ENCODE data around the gene FBXO41. TPM values are rescaled to one million over a fixed set of nuclear protein-coding genes. Genes with fewer than 3 reads are reported as not detected.

Gene FBXO41
- total RNA-seq, 3 donors from 2014 or later: 1.6 to 4.0 (median 3.9) TPM

DNA sequence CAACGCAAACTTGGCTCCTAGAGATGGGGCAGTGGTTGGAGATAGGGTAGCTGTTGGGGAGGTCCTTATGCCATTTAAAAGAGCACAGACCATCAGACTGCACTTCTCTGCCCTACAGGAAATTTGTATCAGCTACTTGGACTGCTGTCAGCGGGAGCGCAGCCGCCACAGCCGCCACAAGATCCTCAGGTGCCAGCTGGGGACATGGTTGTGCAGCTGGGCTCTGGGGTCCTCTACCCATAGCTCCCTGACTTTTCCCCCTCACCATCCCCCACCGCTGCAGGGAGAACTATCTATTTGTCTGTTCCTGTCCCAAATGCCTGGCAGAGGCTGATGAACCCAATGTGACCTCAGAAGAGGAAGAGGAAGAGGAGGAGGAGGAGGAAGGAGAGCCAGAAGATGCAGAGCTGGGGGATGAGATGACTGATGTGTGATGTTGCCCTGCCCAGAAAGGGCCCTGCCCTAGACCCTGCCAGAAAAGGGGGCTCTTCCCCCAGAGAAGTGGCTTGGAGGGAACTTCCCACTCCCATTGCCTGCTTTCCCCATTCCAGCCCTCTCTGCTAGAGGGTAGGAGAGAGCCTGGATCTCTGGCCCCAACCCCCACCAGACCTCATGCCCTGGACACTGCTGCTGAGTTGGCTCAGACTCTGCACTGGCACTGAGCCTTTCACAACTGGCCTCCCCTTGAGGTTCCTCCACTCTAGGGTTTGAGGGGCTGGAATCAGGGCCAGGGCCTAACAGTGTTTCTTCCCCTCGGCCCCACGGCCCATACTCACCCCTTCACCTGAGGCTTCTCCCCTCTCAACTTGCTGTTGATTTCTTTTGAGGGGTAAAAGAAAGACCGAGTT, 58.5 kb downstream of the FBXO41 start:
- intact Hi-C loops (cut with DNase I; ENCODE audit: low total_unique reads): no loop called here
- H3K27me3 ChIP-seq: no peaks in the 10 kb centered on the region
- DNase-seq (ENCODE audit: low spot score in 2 of 2): no peak
- H3K4me1 ChIP-seq: no peaks in the 10 kb centered on the region
- H3K27ac ChIP-seq: no peak overlapping the region
- H3K4me3 ChIP-seq: no peak overlapping the region
- H3K36me3 ChIP-seq: no peaks in the 10 kb centered on the region
- TF ChIP-seq, protein P1, sequence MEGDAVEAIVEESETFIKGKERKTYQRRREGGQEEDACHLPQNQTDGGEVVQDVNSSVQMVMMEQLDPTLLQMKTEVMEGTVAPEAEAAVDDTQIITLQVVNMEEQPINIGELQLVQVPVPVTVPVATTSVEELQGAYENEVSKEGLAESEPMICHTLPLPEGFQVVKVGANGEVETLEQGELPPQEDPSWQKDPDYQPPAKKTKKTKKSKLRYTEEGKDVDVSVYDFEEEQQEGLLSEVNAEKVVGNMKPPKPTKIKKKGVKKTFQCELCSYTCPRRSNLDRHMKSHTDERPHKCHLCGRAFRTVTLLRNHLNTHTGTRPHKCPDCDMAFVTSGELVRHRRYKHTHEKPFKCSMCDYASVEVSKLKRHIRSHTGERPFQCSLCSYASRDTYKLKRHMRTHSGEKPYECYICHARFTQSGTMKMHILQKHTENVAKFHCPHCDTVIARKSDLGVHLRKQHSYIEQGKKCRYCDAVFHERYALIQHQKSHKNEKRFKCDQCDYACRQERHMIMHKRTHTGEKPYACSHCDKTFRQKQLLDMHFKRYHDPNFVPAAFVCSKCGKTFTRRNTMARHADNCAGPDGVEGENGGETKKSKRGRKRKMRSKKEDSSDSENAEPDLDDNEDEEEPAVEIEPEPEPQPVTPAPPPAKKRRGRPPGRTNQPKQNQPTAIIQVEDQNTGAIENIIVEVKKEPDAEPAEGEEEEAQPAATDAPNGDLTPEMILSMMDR (IDR thresholded peaks at IDR 0.05): no peak
- TF ChIP-seq POLR2A (IDR thresholded peaks at IDR 0.05) (no peak), POLR2AphosphoS5 (IDR thresholded peaks at IDR 0.05) (no peak)
- H3K9me3 ChIP-seq: no peaks in the 10 kb centered on the region

DNA sequence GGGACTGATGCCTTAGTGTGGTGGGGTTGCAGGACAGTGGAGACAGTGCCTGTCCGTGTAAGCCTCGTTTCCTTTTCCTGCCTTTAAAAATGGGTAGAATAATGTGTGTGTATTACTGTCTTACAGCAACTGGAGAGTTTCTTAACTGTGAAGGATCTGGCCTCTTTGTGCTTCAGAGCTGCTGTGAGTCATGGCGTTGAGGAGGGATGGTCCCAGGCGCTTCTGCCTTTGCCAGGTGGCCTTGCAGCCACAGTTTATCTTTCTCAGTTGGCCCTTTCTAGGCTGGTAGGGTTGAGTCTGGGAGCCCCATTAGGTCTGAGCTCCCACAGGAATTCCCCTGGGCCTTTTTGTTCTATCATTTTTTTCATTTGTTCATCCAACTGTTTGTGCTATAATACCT, 60.5 kb downstream of the FBXO41 start:
- intact Hi-C loops (cut with DNase I; ENCODE audit: low total_unique reads): no loop called here
- no peaks in the 10 kb centered on the region for H3K36me3 ChIP-seq

DNA sequence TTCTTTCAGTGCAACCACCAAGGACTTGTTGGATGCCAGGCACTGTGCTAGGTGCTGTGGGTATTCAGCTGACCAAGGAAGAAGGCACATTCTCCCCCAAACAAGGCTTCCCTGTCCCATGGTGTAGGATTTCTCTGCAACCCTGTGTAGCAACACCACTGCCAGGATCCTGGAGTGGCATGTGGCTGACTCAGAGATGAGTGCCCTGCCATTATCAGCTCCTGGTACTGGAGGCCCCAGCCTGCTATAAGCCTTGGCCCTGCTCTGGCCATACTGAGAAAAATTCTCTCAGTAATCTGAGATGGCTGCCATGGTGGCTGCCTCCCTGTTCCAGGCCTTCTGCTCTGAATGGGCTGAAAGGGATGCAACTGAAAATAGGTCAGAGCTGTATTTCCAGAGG, 66.0 kb downstream of the FBXO41 start:
- no peaks in the 10 kb centered on the region for H3K4me1 ChIP-seq
- H3K9me3 ChIP-seq: no peaks in the 10 kb centered on the region
- H3K4me3 ChIP-seq: no peak overlapping the region
- H3K27me3 ChIP-seq: no peaks in the 10 kb centered on the region
- TF ChIP-seq POLR2AphosphoS5 (IDR thresholded peaks at IDR 0.05): no peak
- TF ChIP-seq POLR2A (IDR thresholded peaks at IDR 0.05): no peak
- TF ChIP-seq, protein P1 (IDR thresholded peaks at IDR 0.05): no peak
- intact Hi-C loops (cut with DNase I; ENCODE audit: low total_unique reads): no loop called here
- H3K36me3 ChIP-seq: no peaks in the 10 kb centered on the region
- no peak for DNase-seq (ENCODE audit: low spot score in 2 of 2)
- H3K27ac ChIP-seq: no peak overlapping the region

More for the DNA sequence above, 60.5 kb downstream of the FBXO41 start:
- no peaks in the 10 kb centered on the region for H3K4me1 ChIP-seq
- no peaks in the 10 kb centered on the region for H3K27me3 ChIP-seq
- DNase-seq (ENCODE audit: low spot score in 2 of 2): no peak
- no peak overlapping the region for H3K4me3 ChIP-seq
- H3K27ac ChIP-seq: no peak overlapping the region
- no peak for TF ChIP-seq POLR2AphosphoS5 (IDR thresholded peaks at IDR 0.05)
- no peak for TF ChIP-seq POLR2A (IDR thresholded peaks at IDR 0.05)
- TF ChIP-seq, protein P1 (IDR thresholded peaks at IDR 0.05): no peak
- no peaks in the 10 kb centered on the region for H3K9me3 ChIP-seq

DNA sequence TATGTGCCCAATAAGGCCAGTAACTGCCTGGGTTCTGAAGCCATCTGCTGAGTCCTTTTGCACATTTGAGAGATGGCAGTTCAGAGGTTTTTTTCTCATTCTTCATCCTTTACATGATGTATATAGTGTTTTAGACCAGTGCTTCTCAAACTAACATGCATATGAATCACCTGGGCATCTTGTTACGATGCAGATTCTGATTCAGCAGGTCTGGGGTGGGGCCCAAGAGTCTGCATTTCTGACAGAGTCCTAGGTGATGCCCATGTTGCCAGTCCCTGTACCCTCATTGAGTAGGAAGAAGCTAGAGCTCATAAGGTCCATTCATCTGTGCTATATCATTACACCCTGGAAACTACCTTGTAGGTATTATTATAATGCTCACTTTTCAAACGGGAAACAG, 66.5 kb downstream of the FBXO41 start:
- no peak for DNase-seq (ENCODE audit: low spot score in 2 of 2)
- H3K36me3 ChIP-seq: no peaks in the 10 kb centered on the region
- no peaks in the 10 kb centered on the region for H3K27me3 ChIP-seq
- no peaks in the 10 kb centered on the region for H3K9me3 ChIP-seq
- H3K4me1 ChIP-seq: no peaks in the 10 kb centered on the region
- no peak overlapping the region for H3K4me3 ChIP-seq
- intact Hi-C loops (cut with DNase I; ENCODE audit: low total_unique reads): no loop called here
- no peak overlapping the region for H3K27ac ChIP-seq
- TF ChIP-seq, protein P1 (IDR thresholded peaks at IDR 0.05): no peak
- no peak for TF ChIP-seq POLR2A (IDR thresholded peaks at IDR 0.05)
- TF ChIP-seq POLR2AphosphoS5 (IDR thresholded peaks at IDR 0.05): no peak

DNA sequence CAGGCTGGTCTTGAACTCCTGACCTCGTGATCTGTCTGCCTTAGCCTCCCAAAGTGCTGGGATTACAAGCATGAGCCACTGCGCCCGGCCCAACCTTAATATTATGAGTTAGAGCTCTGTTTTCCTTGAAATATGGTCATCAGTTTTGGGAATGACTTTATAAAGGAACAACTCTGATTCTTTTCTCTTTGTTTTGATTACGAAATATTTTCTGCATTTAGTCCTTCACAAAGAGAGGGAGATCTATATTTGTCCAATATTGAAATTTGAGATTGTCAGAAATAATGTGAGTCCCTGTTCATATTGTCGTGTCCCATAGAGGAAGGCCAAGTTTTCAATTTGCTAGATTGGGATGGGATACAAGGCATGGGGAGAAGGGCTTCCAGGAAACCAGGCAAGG, 67.1 kb downstream of the FBXO41 start:
- Histone ChIP-seq H3K4me1 (no peaks in the 10 kb centered on the region), H3K36me3 (no peaks in the 10 kb centered on the region), H3K27ac (no peak overlapping the region), H3K27me3 (no peaks in the 10 kb centered on the region), H3K4me3 (no peak overlapping the region), H3K9me3 (no peaks in the 10 kb centered on the region)
- TF ChIP-seq, protein P1 (IDR thresholded peaks at IDR 0.05): no peak
- TF ChIP-seq POLR2A (IDR thresholded peaks at IDR 0.05) (no peak), POLR2AphosphoS5 (IDR thresholded peaks at IDR 0.05) (no peak)
- no peak for DNase-seq (ENCODE audit: low spot score in 2 of 2)
- intact Hi-C loops (cut with DNase I; ENCODE audit: low total_unique reads): no loop called here

Data from breast epithelium (tissue), 4 donors.